GM23248 (cell line): ENCODE data around the gene ATXN2L.

ENCODE experiments used
- EZH2 ChIP-seq: fragments of 200-600 bp; sonication (generic); IDR thresholded peaks from 2 replicates; pipeline ENCODE4 v1.6.1; 2018; ENCODE audit warnings: antibody characterized with exemption, mild to moderate bottlenecking; ENCODE audit not compliant: insufficient read depth, poor library complexity, severe bottlenecking
- EZH2phosphoT487 ChIP-seq: fragments of 200-600 bp; sonication (generic); IDR thresholded peaks from 2 replicates; pipeline ENCODE4 v1.6.1; 2018; ENCODE audit warnings: antibody characterized with exemption, moderate library complexity, mild to moderate bottlenecking, low read depth; ENCODE audit not compliant: insufficient read depth

DNA sequence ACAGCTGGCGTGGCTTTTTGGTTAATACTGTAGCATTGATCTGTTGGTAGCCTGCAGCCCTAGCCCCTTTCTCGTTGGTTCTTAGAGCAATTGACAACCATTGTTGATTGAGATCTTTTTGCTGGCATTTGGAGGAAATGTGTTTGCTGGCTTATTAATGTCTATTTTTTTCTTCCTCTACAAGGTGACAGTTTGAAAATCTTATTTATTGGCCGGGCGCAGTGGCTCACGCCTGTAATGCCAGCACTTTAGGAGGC lies 1.8 kb downstream of the ATXN2L start:
- TF ChIP-seq EZH2phosphoT487 (no peak), EZH2 (no peak)
